ENCODE measurements around the gene SEMG2. TPM values are rescaled to one million over a fixed set of nuclear protein-coding genes. Genes with fewer than 3 reads are reported as not detected.
A peak's percentile ranks its signal among the peaks of the same experiment; 100 is the strongest.

Gene SEMG2
- total RNA-seq, 1 experiment from 2014 or later, result not detected

DNA sequence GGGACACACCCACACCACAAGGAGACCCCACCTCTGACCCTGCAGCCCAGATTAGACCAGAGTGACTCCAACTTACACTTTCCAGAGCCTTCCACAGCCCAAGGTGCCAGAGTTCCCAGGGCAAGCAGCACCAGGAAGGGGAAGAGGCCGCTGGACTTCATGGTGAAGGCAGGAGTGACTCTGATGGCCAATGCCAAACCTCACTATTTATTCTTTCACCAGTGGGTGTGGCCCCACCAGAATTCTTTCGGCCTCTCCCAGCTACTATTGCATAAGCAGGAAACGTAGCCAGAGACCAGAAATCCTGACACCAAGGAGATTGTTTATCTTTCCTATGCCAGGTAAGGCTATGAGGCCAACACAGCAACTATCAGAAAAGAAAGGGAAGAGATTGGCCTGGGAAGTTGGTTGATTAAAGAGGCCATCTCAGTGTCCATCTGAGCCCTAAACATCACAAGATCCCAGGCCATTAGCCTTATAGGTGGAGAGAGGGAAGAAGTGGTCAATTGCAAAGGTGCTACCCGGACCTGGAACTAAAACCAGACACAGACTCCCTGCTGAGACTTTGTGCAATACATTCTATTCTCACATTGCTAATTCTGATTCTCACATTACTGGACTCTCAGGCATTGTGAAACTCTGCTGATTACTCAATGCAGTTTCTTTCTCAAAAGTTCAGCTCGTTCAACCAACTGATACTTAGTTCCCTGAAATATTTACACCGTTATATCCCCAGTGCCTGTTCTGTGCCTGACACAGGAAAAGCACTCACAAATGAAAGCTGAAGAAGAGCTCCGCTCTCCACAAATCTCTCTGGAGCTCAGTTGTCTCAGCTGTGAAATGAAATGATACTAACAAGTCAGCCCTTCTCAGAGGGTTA, 33.5 kb downstream of the SEMG2 start, which contains the start of gene SLPI:
Gene SLPI, minus strand, starts transcription at position 182 of the 880 bp plus-strand sequence. Its CDS starts 21 bp downstream, at position 161.
- Histone ChIP-seq H3F3A (ENCODE audit: insufficient read depth, low read depth) (peaks cover 34% of the 10 kb centered on the region), H3K9me3 (ENCODE audit: insufficient read depth, low read depth) (no peaks in the 10 kb centered on the region), H2AFZ (peak within 1 kb of the TSS; percentile 73), H3K27me3 (ENCODE audit: insufficient read depth, low read depth) (no peaks in the 10 kb centered on the region), H4K20me1 (ENCODE audit: insufficient read depth) (peaks cover 5% of the 10 kb centered on the region; the same call in 1 of the 2 replicates), H3K79me2 (ENCODE audit: low read depth) (peaks cover 41% of the 10 kb centered on the region), H3K4me1 (replicated peaks; ENCODE audit: insufficient read depth) (peaks cover 71% of the 10 kb centered on the region), H3K4me2 (peak within 1 kb of the TSS; percentile 99), H3K36me3 (ENCODE audit: low read depth) (peaks cover 11% of the 10 kb centered on the region), H3K27ac (peak within 1 kb of the TSS; percentile 97), H3K9me2 (ENCODE audit: insufficient read depth) (no peaks in the 10 kb centered on the region), H3K4me3 (peak within 1 kb of the TSS; percentile 73)
- POLR2A ChIA-PET (ENCODE audit: unreplicated experiment), result interaction anchor here (0.5 to 1.1 kb wide), 6 partner anchors 116 to 509 kb away, joined by 3 to 10 read pairs (median 5); partner anchors contain the start of genes TOMM34 and YWHAB
- TF ChIP-seq EZH2 (IDR thresholded peaks at IDR 0.05; ENCODE audit: low read depth), result no peak
- TF ChIP-seq, protein P1, sequence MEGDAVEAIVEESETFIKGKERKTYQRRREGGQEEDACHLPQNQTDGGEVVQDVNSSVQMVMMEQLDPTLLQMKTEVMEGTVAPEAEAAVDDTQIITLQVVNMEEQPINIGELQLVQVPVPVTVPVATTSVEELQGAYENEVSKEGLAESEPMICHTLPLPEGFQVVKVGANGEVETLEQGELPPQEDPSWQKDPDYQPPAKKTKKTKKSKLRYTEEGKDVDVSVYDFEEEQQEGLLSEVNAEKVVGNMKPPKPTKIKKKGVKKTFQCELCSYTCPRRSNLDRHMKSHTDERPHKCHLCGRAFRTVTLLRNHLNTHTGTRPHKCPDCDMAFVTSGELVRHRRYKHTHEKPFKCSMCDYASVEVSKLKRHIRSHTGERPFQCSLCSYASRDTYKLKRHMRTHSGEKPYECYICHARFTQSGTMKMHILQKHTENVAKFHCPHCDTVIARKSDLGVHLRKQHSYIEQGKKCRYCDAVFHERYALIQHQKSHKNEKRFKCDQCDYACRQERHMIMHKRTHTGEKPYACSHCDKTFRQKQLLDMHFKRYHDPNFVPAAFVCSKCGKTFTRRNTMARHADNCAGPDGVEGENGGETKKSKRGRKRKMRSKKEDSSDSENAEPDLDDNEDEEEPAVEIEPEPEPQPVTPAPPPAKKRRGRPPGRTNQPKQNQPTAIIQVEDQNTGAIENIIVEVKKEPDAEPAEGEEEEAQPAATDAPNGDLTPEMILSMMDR (conservative IDR thresholded peaks at IDR 0.05), result no peak
- no TSS peak for BruUV-seq (replicated peaks)
- DNase-seq, result peak; percentile 92 to 98
- intact Hi-C loops (cut with micrococcal nuclease; ENCODE audit: unreplicated experiment), result loop anchor here (1.0 kb wide), 3 partner anchors 37 to 525 kb away; no protein-coding TSS in a partner anchor
- CTCF ChIA-PET, result interaction anchor here (1.0 kb wide), 1 partner anchor 211 kb away, joined by 3 read pairs; no protein-coding TSS in a partner anchor

DNA sequence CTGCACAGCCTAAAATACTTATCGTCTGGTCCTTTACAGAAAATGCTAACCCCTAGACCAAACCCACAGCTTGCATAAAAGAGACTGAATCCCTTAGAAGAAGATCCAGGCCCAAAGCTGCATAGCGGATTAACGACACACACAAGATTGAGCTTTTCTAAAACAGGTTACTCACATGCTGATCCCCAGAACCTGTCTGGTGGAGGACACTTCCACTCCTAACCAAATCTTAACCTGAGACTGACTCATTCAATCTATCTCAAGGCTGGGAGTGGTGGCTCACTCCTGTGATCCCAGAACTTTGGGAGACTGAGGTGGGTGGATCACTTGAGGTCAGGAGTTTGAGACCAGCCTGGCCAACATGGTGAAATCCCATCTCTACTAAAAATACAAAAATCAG, 36.0 kb downstream of the SEMG2 start:
- ChIA-PET CTCF (interaction anchor here (0.6 kb wide), 1 partner anchor 45 kb away, joined by 3 read pairs; no protein-coding TSS in a partner anchor), POLR2A (ENCODE audit: unreplicated experiment) (no interaction called here)
- Histone ChIP-seq H3K36me3 (ENCODE audit: low read depth) (no peaks in the 10 kb centered on the region; the same call in 1 of the 2 replicates), H3K27ac (0 out of 2 replicates have a peak overlapping the region, but pooled peaks have one; percentile 97), H3K4me3 (no peak overlapping the region), H3F3A (ENCODE audit: insufficient read depth, low read depth) (peaks cover 34% of the 10 kb centered on the region), H3K79me2 (ENCODE audit: low read depth) (peaks cover 16% of the 10 kb centered on the region), H3K4me1 (replicated peaks; ENCODE audit: insufficient read depth) (peaks cover 45% of the 10 kb centered on the region), H4K20me1 (ENCODE audit: insufficient read depth) (0 out of 2 replicates have a peak, but pooled peaks cover 3% of the 10 kb centered on the region), H3K9me2 (ENCODE audit: insufficient read depth) (no peaks in the 10 kb centered on the region), H3K9me3 (ENCODE audit: insufficient read depth, low read depth) (no peaks in the 10 kb centered on the region), H3K27me3 (ENCODE audit: insufficient read depth, low read depth) (no peaks in the 10 kb centered on the region), H3K4me2 (0 out of 2 replicates have a peak overlapping the region, but pooled peaks have one; percentile 99), H2AFZ (no peak overlapping the region)
- no TSS peak for BruUV-seq (replicated peaks)
- intact Hi-C loops (cut with micrococcal nuclease; ENCODE audit: unreplicated experiment), result no loop called here
- TF ChIP-seq, protein P1 (conservative IDR thresholded peaks at IDR 0.05), result no peak
- TF ChIP-seq EZH2 (IDR thresholded peaks at IDR 0.05; ENCODE audit: low read depth), result no peak
- DNase-seq, result no peak

DNA sequence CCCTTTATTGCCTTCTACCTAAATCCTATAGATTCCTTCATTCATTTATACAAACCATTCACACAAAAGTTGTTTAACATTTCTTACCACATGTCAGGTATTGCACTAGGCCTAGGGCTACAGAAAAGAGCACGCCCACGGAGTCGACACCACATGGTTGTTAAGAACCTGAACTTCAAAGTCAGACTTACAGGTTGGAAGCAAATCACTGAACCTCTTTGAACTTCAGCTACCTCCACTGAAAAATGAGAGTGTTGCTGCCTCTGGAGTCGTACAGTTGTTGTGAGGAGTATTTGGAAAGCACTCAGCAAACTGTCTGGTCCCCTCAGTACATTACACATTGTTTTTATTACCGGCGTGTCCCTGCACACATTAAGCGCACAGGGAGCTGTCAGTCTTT, 36.5 kb downstream of the SEMG2 start:
- intact Hi-C loops (cut with micrococcal nuclease; ENCODE audit: unreplicated experiment), result no loop called here
- Histone ChIP-seq H3K36me3 (ENCODE audit: low read depth) (no peaks in the 10 kb centered on the region), H3K79me2 (ENCODE audit: low read depth) (peaks cover 11% of the 10 kb centered on the region), H3K27ac (no peak overlapping the region), H3K9me3 (ENCODE audit: insufficient read depth, low read depth) (no peaks in the 10 kb centered on the region), H3K27me3 (ENCODE audit: insufficient read depth, low read depth) (no peaks in the 10 kb centered on the region), H3F3A (ENCODE audit: insufficient read depth, low read depth) (peaks cover 34% of the 10 kb centered on the region), H3K4me2 (no peak overlapping the region), H3K4me3 (no peak overlapping the region), H3K4me1 (replicated peaks; ENCODE audit: insufficient read depth) (peaks cover 40% of the 10 kb centered on the region), H3K9me2 (ENCODE audit: insufficient read depth) (no peaks in the 10 kb centered on the region), H4K20me1 (ENCODE audit: insufficient read depth) (0 out of 2 replicates have a peak, but pooled peaks cover 3% of the 10 kb centered on the region), H2AFZ (no peak overlapping the region)
- TF ChIP-seq, protein P1 (conservative IDR thresholded peaks at IDR 0.05), result no peak
- TF ChIP-seq EZH2 (IDR thresholded peaks at IDR 0.05; ENCODE audit: low read depth), result no peak
- BruUV-seq (replicated peaks), result no TSS peak
- DNase-seq, result peak in 1 of 2 experiments; percentile 33
- ChIA-PET POLR2A (ENCODE audit: unreplicated experiment) (no interaction called here), CTCF (interaction anchor here (0.9 kb wide), 1 partner anchor 33 kb away, joined by 4 read pairs; no protein-coding TSS in a partner anchor)

All from PC-9 (cell line).